Measurements from ENCODE around the gene CCDC43.
"Not testable (repeated sequence)": the region's sequence is repeated elsewhere in the genome, so short reads cannot be mapped to it uniquely, and the experiment has no call there.

Gene CCDC43

GRCh38 chr17:44690746-44691306 is 1.2 kb upstream of the CCDC43 start:
- CTCF ChIA-PET, result interaction anchor here (1.4 to 1.8 kb wide), 2 partner anchors 17 to 18 kb away, joined by 4 to 5 read pairs; partner anchors contain the start of gene DBF4B
- H3K27me3 ChIP-seq (replicated peaks in 2 of 5; ENCODE audit: control insufficient read depth in 4 of 5, insufficient read depth in 5 of 5, low read length in 4 of 5); H3K9me3 ChIP-seq (ENCODE audit: control extremely low read depth in 1 of 5, control insufficient read depth in 4 of 5, insufficient read depth in 2 of 5, low read depth in 1 of 5, low read length in 4 of 5); H3K36me3 ChIP-seq (ENCODE audit: control insufficient read depth in 4 of 4, insufficient read depth in 4 of 4, low read length in 3 of 4); POLR2A ChIA-PET; H3K4me3 ChIP-seq (ENCODE audit: control insufficient read depth in 1 of 7, extremely low read depth in 1 of 7, insufficient read depth in 4 of 7, low read depth in 2 of 7, low read length in 6 of 7); H3K27ac ChIP-seq (ENCODE audit: insufficient read depth in 1 of 2, low read depth in 1 of 2, low read length in 2 of 2, poor library complexity in 1 of 2, severe bottlenecking in 2 of 2): not testable (repeated sequence)
- WGBS (ENCODE audit: insufficient coverage), result 83% methylated on average over 10 of the region's 21 CpGs
- peaks cover 10 to 21% (median 16%) of the 10 kb centered on the region in 4 experiments for H3K4me1 ChIP-seq (ENCODE audit: control extremely low read depth in 1 of 4, control insufficient read depth in 4 of 4, insufficient read depth in 4 of 4, low read length in 3 of 4)
- peak; percentile 67 to 74 (median 73) for DNase-seq

- WGBS (ENCODE audit: insufficient coverage), result 7% methylated on average over 11 of the region's 13 CpGs
- no peaks in the 10 kb centered on the region for H3K27me3 ChIP-seq (replicated peaks in 2 of 5; ENCODE audit: control insufficient read depth in 4 of 5, insufficient read depth in 5 of 5, low read length in 4 of 5)
- peak in 1 of 3 donors; percentile 1 for DNase-seq
- H3K27ac ChIP-seq (ENCODE audit: insufficient read depth in 1 of 2, low read depth in 1 of 2, low read length in 2 of 2, poor library complexity in 1 of 2, severe bottlenecking in 2 of 2), result peak overlapping the region; percentile 84 to 94
- peak overlapping the region; percentile 84 to 100 (median 97) for H3K4me3 ChIP-seq (ENCODE audit: control insufficient read depth in 1 of 7, extremely low read depth in 1 of 7, insufficient read depth in 4 of 7, low read depth in 2 of 7, low read length in 6 of 7)
- peaks cover 2 to 13% (median 4%) of the 10 kb centered on the region in 4 experiments for H3K36me3 ChIP-seq (ENCODE audit: control insufficient read depth in 4 of 4, insufficient read depth in 4 of 4, low read length in 3 of 4)
- no peaks in the 10 kb centered on the region for H3K9me3 ChIP-seq (ENCODE audit: control extremely low read depth in 1 of 5, control insufficient read depth in 4 of 5, insufficient read depth in 2 of 5, low read depth in 1 of 5, low read length in 4 of 5)
- ChIA-PET CTCF (interaction anchor here (0.6 to 1.0 kb wide), 3 partner anchors 17 to 467 kb away, joined by 3 read pairs; no protein-coding TSS in a partner anchor), POLR2A (interaction anchor here (0.6 kb wide), 1 partner anchor 17 kb away, joined by 3 read pairs; no protein-coding TSS in a partner anchor)
- peaks cover 10 to 21% (median 16%) of the 10 kb centered on the region in 4 experiments for H3K4me1 ChIP-seq (ENCODE audit: control extremely low read depth in 1 of 4, control insufficient read depth in 4 of 4, insufficient read depth in 4 of 4, low read length in 3 of 4)
Measured at GRCh38 chr17:44688675-44689476, 700 bp downstream of the CCDC43 start.

DNA sequence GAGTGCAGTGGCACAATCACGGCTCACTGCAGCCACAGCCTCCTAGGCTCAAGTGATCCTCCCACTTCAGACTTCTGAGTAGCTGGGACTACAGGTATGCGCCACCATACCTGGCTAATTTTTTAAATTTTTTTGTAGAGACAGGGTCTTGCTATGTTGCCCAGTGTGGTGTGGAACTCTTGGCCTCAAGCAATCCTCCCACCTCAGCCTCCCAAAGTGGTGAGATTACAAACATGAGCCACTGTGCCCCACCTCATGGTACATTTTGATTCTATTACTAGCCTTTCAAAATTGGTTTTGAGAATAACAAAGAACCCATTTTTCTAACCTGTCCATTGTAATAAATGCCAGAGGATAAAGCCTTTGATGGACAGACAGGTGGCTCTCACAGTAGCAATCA is 1.4 kb downstream of the CCDC43 start:
- peak overlapping the region in 4 of 7 experiments; percentile 23 to 96 (median 90) for H3K4me3 ChIP-seq (ENCODE audit: control insufficient read depth in 1 of 7, extremely low read depth in 1 of 7, insufficient read depth in 4 of 7, low read depth in 2 of 7, low read length in 6 of 7)
- no peak for DNase-seq
- ChIA-PET CTCF (interaction anchor here (0.6 to 1.0 kb wide), 2 partner anchors 16 to 466 kb away, joined by 3 read pairs; no protein-coding TSS in a partner anchor), POLR2A (interaction anchor here (0.6 kb wide), 1 partner anchor 17 kb away, joined by 3 read pairs; no protein-coding TSS in a partner anchor)
- peaks cover 10 to 27% (median 20%) of the 10 kb centered on the region in 4 experiments for H3K4me1 ChIP-seq (ENCODE audit: control extremely low read depth in 1 of 4, control insufficient read depth in 4 of 4, insufficient read depth in 4 of 4, low read length in 3 of 4)
- no peak overlapping the region for H3K27ac ChIP-seq (ENCODE audit: insufficient read depth in 1 of 2, low read depth in 1 of 2, low read length in 2 of 2, poor library complexity in 1 of 2, severe bottlenecking in 2 of 2)
- no peaks in the 10 kb centered on the region for H3K27me3 ChIP-seq (replicated peaks in 2 of 5; ENCODE audit: control insufficient read depth in 4 of 5, insufficient read depth in 5 of 5, low read length in 4 of 5)
- H3K9me3 ChIP-seq (ENCODE audit: control extremely low read depth in 1 of 5, control insufficient read depth in 4 of 5, insufficient read depth in 2 of 5, low read depth in 1 of 5, low read length in 4 of 5), result no peaks in the 10 kb centered on the region
- WGBS (ENCODE audit: insufficient coverage), result 90% methylated on average over 1 of the region's 2 CpGs
- peaks cover 4 to 19% (median 7%) of the 10 kb centered on the region in 4 experiments for H3K36me3 ChIP-seq (ENCODE audit: control insufficient read depth in 4 of 4, insufficient read depth in 4 of 4, low read length in 3 of 4)

- Histone ChIP-seq H3K9me3 (ENCODE audit: control extremely low read depth in 1 of 5, control insufficient read depth in 4 of 5, insufficient read depth in 2 of 5, low read depth in 1 of 5, low read length in 4 of 5) (no peaks in the 10 kb centered on the region), H3K36me3 (ENCODE audit: control insufficient read depth in 4 of 4, insufficient read depth in 4 of 4, low read length in 3 of 4) (peaks cover 4 to 23% (median 8%) of the 10 kb centered on the region in 4 experiments), H3K27me3 (replicated peaks in 2 of 5; ENCODE audit: control insufficient read depth in 4 of 5, insufficient read depth in 5 of 5, low read length in 4 of 5) (no peaks in the 10 kb centered on the region), H3K27ac (ENCODE audit: insufficient read depth in 1 of 2, low read depth in 1 of 2, low read length in 2 of 2, poor library complexity in 1 of 2, severe bottlenecking in 2 of 2) (no peak overlapping the region), H3K4me1 (ENCODE audit: control extremely low read depth in 1 of 4, control insufficient read depth in 4 of 4, insufficient read depth in 4 of 4, low read length in 3 of 4) (peaks cover 10 to 31% (median 20%) of the 10 kb centered on the region in 4 experiments), H3K4me3 (ENCODE audit: control insufficient read depth in 1 of 7, extremely low read depth in 1 of 7, insufficient read depth in 4 of 7, low read depth in 2 of 7, low read length in 6 of 7) (no peak overlapping the region)
- ChIA-PET POLR2A (no interaction called here), CTCF (interaction anchor here (1.0 kb wide), 1 partner anchor 16 kb away, joined by 3 read pairs; no protein-coding TSS in a partner anchor)
- WGBS (ENCODE audit: insufficient coverage), result no CpG with 5 or more reads among the region's 1 CpG
- DNase-seq, result no peak
Measured at GRCh38 chr17:44687756-44688155, 1.8 kb downstream of the CCDC43 start.

DNA sequence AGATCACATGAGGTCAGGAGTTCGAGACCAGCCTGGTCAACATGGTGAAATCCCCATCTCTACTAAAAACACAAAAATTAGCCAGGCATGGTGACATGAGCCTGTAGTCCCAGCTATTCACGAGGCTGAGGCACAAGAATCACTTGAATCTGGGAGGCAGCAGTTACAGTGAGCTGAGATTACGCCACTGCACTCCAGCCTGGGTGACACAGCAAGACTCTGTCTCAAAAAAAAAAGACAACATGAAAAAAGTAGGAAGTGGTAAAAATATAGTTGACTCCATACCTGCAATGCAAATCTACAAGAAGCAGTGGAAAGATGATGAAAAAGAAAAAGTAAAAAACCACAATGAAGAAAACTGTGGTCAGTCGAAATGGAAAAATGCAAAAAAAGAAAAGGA is 6.3 kb downstream of the CCDC43 start:
- Histone ChIP-seq H3K27ac (ENCODE audit: insufficient read depth in 1 of 2, low read depth in 1 of 2, low read length in 2 of 2, poor library complexity in 1 of 2, severe bottlenecking in 2 of 2) (peak overlapping the region in 1 of 2 experiments; percentile 35), H3K36me3 (ENCODE audit: control insufficient read depth in 4 of 4, insufficient read depth in 4 of 4, low read length in 3 of 4) (peaks cover 10 to 49% (median 30%) of the 10 kb centered on the region in 4 experiments)
- CTCF ChIA-PET, result interaction anchor here (1.7 to 3.6 kb wide), 2 partner anchors 12 to 31 kb away, joined by 4 to 15 read pairs; no protein-coding TSS in a partner anchor
- H3K4me1 ChIP-seq (ENCODE audit: control extremely low read depth in 1 of 4, control insufficient read depth in 4 of 4, insufficient read depth in 4 of 4, low read length in 3 of 4); H3K4me3 ChIP-seq (ENCODE audit: control insufficient read depth in 1 of 7, extremely low read depth in 1 of 7, insufficient read depth in 4 of 7, low read depth in 2 of 7, low read length in 6 of 7); POLR2A ChIA-PET; H3K27me3 ChIP-seq (replicated peaks in 2 of 5; ENCODE audit: control insufficient read depth in 4 of 5, insufficient read depth in 5 of 5, low read length in 4 of 5); H3K9me3 ChIP-seq (ENCODE audit: control extremely low read depth in 1 of 5, control insufficient read depth in 4 of 5, insufficient read depth in 2 of 5, low read depth in 1 of 5, low read length in 4 of 5): not testable (repeated sequence)
- peak in 2 of 3 donors; percentile 23 to 33 for DNase-seq
- WGBS (ENCODE audit: insufficient coverage), result 47% methylated on average over 2 of the region's 4 CpGs

DNA sequence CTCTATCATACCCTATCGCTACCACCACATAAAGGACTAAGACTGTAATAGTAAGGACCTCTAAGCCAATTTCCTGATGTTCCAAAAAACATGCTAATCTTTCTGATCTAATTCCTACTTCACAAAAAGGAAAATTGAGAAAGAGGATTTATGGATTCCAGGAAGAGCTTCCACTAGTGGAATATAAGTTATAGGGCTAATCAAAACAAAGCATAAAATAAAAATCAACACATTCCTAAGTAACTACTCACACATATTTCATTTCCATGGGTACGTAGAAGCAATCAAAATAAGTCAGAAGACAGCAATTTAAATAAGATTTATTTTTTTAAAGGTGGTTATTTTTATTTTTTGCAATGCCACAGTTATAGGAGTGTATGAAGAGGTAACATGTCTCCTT is 12.4 kb downstream of the CCDC43 start:
- no peak overlapping the region for H3K4me3 ChIP-seq (ENCODE audit: control insufficient read depth in 1 of 7, extremely low read depth in 1 of 7, insufficient read depth in 4 of 7, low read depth in 2 of 7, low read length in 6 of 7)
- H3K27me3 ChIP-seq (replicated peaks in 2 of 5; ENCODE audit: control insufficient read depth in 4 of 5, insufficient read depth in 5 of 5, low read length in 4 of 5), result no peaks in the 10 kb centered on the region
- no peak for DNase-seq
- CTCF ChIA-PET, result interaction anchor here (1.6 kb wide), 1 partner anchor 12 kb away, joined by 4 read pairs; no protein-coding TSS in a partner anchor
- peaks cover 6 to 29% (median 20%) of the 10 kb centered on the region in 4 experiments for H3K36me3 ChIP-seq (ENCODE audit: control insufficient read depth in 4 of 4, insufficient read depth in 4 of 4, low read length in 3 of 4)
- H3K9me3 ChIP-seq (ENCODE audit: control extremely low read depth in 1 of 5, control insufficient read depth in 4 of 5, insufficient read depth in 2 of 5, low read depth in 1 of 5, low read length in 4 of 5), result no peaks in the 10 kb centered on the region
- H3K27ac ChIP-seq (ENCODE audit: insufficient read depth in 1 of 2, low read depth in 1 of 2, low read length in 2 of 2, poor library complexity in 1 of 2, severe bottlenecking in 2 of 2), result no peak overlapping the region
- POLR2A ChIA-PET, result interaction anchor here (0.7 kb wide), 1 partner anchor 389 kb away, joined by 3 read pairs; no protein-coding TSS in a partner anchor
- H3K4me1 ChIP-seq (ENCODE audit: control extremely low read depth in 1 of 4, control insufficient read depth in 4 of 4, insufficient read depth in 4 of 4, low read length in 3 of 4), result no peaks in the 10 kb centered on the region
- no CpG with 5 or more reads among the region's 2 CpGs for WGBS (ENCODE audit: insufficient coverage)

All from common myeloid progenitor, CD34-positive (primary cell).